ENCODE measurements around the gene SPRN.
A peak's percentile ranks its signal among the peaks of the same experiment; 100 is the strongest.

SPRN gene

DNA sequence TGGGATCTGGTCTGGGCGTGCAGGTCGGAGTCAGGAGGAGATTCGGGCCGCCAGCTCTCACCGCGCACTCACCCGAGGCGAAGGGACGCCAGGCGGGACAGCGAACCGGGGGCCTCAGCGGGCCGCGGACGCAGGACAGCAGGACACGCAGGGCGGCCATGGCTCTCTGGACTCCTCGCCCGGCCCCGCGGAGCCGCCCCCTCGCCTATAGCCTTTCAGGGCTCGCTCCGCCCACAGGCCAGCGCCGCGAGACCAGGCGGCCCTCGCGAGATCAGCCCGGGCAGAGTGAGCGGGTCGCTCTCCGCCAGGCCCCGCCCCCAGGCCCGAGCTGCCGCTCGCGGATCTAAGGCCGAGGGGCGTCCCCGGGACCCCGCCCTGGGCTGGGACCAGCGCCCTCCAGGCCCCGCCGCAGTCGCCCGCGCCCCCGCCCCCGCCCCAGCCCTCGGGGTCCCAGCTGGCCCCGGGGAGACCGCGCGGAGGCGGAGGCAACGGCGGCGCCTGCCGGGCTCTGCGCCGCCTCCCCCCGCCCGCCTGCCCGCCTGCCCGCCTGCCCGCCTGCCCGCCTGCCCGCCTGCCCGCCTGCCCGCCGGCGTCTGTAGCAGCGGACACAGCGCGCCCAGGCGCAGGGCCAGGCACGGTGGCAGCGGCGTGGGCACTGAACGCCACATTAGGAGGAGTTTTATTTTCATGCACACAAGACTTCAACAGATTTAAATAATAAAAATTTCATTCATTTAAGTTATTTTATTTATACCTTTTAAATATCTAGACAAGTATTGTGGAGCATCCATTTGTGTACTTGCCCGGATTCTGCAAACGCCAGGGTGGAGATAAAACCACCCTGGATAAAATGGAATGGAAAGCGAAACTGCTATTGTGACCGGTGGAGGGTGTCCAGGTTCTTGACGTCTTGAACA, 51.0 kb downstream of the SPRN start, which contains the start of gene ECHS1:
TSS of gene ECHS1 (minus strand) at position 181 of the 917 bp plus-strand sequence. CDS start at position 160, 21 bp downstream.
- Histone ChIP-seq H3K27ac (replicated peaks) (peak within 1 kb of the TSS; percentile 69), H3K4me3 (replicated peaks; ENCODE audit: insufficient read depth, low read length) (peak within 1 kb of the TSS; percentile 96), H3K27me3 (ENCODE audit: insufficient read depth, poor library complexity, severe bottlenecking) (no peaks in the 10 kb centered on the region)
- TF ChIP-seq POLR2AphosphoS5 (IDR thresholded peaks at IDR 0.05; ENCODE audit: low read depth) (peak; percentile 58; the same call in 1 of the 2 replicates), GABPA (IDR thresholded peaks at IDR 0.05; ENCODE audit: low read depth) (no peak)
- TF ChIP-seq, protein P1, sequence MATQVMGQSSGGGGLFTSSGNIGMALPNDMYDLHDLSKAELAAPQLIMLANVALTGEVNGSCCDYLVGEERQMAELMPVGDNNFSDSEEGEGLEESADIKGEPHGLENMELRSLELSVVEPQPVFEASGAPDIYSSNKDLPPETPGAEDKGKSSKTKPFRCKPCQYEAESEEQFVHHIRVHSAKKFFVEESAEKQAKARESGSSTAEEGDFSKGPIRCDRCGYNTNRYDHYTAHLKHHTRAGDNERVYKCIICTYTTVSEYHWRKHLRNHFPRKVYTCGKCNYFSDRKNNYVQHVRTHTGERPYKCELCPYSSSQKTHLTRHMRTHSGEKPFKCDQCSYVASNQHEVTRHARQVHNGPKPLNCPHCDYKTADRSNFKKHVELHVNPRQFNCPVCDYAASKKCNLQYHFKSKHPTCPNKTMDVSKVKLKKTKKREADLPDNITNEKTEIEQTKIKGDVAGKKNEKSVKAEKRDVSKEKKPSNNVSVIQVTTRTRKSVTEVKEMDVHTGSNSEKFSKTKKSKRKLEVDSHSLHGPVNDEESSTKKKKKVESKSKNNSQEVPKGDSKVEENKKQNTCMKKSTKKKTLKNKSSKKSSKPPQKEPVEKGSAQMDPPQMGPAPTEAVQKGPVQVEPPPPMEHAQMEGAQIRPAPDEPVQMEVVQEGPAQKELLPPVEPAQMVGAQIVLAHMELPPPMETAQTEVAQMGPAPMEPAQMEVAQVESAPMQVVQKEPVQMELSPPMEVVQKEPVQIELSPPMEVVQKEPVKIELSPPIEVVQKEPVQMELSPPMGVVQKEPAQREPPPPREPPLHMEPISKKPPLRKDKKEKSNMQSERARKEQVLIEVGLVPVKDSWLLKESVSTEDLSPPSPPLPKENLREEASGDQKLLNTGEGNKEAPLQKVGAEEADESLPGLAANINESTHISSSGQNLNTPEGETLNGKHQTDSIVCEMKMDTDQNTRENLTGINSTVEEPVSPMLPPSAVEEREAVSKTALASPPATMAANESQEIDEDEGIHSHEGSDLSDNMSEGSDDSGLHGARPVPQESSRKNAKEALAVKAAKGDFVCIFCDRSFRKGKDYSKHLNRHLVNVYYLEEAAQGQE (IDR thresholded peaks at IDR 0.05; ENCODE audit: insufficient replicate concordance, low read depth): peak; percentile 27
- DNase-seq (ENCODE audit: low read depth in 1 of 2, low spot score in 1 of 2): peak; percentile 86 to 93

- Histone ChIP-seq H3K27me3 (ENCODE audit: insufficient read depth, poor library complexity, severe bottlenecking) (no peaks in the 10 kb centered on the region), H3K4me3 (replicated peaks; ENCODE audit: insufficient read depth, low read length) (peak overlapping the region; percentile 96), H3K27ac (replicated peaks) (no peak overlapping the region; the same call in 1 of the 2 replicates)
- TF ChIP-seq POLR2AphosphoS5 (IDR thresholded peaks at IDR 0.05; ENCODE audit: low read depth) (no peak), SPI1 (IDR thresholded peaks at IDR 0.05; ENCODE audit: borderline replicate concordance, low read depth) (no peak), GABPA (IDR thresholded peaks at IDR 0.05; ENCODE audit: low read depth) (no peak)
- TF ChIP-seq, protein P2, sequence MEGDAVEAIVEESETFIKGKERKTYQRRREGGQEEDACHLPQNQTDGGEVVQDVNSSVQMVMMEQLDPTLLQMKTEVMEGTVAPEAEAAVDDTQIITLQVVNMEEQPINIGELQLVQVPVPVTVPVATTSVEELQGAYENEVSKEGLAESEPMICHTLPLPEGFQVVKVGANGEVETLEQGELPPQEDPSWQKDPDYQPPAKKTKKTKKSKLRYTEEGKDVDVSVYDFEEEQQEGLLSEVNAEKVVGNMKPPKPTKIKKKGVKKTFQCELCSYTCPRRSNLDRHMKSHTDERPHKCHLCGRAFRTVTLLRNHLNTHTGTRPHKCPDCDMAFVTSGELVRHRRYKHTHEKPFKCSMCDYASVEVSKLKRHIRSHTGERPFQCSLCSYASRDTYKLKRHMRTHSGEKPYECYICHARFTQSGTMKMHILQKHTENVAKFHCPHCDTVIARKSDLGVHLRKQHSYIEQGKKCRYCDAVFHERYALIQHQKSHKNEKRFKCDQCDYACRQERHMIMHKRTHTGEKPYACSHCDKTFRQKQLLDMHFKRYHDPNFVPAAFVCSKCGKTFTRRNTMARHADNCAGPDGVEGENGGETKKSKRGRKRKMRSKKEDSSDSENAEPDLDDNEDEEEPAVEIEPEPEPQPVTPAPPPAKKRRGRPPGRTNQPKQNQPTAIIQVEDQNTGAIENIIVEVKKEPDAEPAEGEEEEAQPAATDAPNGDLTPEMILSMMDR (IDR thresholded peaks at IDR 0.05; ENCODE audit: insufficient read depth, low read length): no peak
- TF ChIP-seq, protein P1 (IDR thresholded peaks at IDR 0.05; ENCODE audit: insufficient replicate concordance, low read depth): no peak
- DNase-seq (ENCODE audit: low read depth in 1 of 2, low spot score in 1 of 2): no peak
Measured at GRCh38 chr10:133372507-133372906, 51.9 kb downstream of the SPRN start.

Small RNA genes within 50 kb of the gene (microRNA-seq; reads per million reads assigned to microRNA genes)
- gene MIR3944: 20.5 reads per million, percentile 46 among the genes with 10 or more reads in this experiment
